Upper lobe of left lung (tissue), 4 donors: ENCODE results near the gene CARMIL1.

Experiments
- CTCF ChIP-seq, 6 experiments: fragments of 450-650 bp in 4 of 6; fragments of 200-600 bp in 2 of 6; sonication (generic) in 2 of 6; IDR thresholded peaks; one replicate each; pipeline ENCODE4 v1.5.1; 2016 to 2019; ENCODE audit warnings: antibody characterized with exemption in 6 of 6
- EP300 ChIP-seq, 4 donors: sonication (generic); formaldehyde crosslinking; IDR thresholded peaks; one replicate each; pipeline ENCODE4 v1.5.1; 2017; ENCODE audit warnings: antibody characterized with exemption in 4 of 4, control low read depth in 2 of 4
- POLR2A ChIP-seq, 4 donors: fragments of 450-650 bp; IDR thresholded peaks; one replicate each; pipeline ENCODE4 v1.5.1; 2016 to 2017; ENCODE audit warnings: antibody characterized with exemption in 4 of 4, mild to moderate bottlenecking in 2 of 4

GRCh38 chr6:25340431-25341202 is 61.4 kb downstream of the CARMIL1 start:
- no peak for TF ChIP-seq CTCF (IDR thresholded peaks at IDR 0.05)
- TF ChIP-seq POLR2A (IDR thresholded peaks at IDR 0.05): no peak
- TF ChIP-seq EP300 (IDR thresholded peaks at IDR 0.05): no peak
